ENCODE data around the gene PLA2G2F.

The PLA2G2F gene, protein sequence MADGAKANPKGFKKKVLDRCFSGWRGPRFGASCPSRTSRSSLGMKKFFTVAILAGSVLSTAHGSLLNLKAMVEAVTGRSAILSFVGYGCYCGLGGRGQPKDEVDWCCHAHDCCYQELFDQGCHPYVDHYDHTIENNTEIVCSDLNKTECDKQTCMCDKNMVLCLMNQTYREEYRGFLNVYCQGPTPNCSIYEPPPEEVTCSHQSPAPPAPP

DNA sequence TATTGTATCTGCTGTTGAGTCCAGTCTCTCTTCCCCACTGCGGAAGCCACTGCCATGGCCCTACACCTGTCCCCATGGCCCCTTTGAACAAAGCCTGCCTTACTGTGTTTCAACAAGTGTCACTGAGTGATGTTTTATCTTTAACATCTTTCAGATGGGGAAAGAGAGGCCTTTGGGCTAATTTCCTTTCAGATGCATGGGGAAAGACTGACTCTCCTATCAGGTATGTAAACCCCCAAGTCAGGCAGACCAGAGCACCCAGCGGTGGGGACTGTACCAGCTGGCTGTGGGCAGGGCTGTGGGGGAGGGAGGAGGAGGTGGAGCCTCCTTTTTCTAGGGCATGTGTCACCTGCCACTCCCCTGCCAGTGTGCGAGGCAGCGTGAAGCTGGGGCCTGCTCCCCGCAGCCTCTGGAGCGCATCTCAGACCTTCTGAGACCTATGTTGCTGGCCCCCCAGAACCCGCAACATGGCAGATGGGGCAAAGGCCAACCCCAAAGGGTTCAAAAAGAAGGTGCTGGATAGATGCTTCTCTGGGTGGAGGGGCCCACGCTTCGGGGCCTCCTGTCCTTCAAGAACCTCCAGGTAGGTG lies at the start of gene PLA2G2F:
TSS of gene PLA2G2F (plus strand) at position 363 of the 590 bp plus-strand sequence. CDS start at position 468, 105 bp downstream.
- H3K4me3 ChIP-seq (ENCODE audit: control insufficient read depth, low read depth, low read length) = no peak within 1 kb of the TSS
- DNase-seq (ENCODE audit: low read depth) = no peak
- TF ChIP-seq, protein P1, sequence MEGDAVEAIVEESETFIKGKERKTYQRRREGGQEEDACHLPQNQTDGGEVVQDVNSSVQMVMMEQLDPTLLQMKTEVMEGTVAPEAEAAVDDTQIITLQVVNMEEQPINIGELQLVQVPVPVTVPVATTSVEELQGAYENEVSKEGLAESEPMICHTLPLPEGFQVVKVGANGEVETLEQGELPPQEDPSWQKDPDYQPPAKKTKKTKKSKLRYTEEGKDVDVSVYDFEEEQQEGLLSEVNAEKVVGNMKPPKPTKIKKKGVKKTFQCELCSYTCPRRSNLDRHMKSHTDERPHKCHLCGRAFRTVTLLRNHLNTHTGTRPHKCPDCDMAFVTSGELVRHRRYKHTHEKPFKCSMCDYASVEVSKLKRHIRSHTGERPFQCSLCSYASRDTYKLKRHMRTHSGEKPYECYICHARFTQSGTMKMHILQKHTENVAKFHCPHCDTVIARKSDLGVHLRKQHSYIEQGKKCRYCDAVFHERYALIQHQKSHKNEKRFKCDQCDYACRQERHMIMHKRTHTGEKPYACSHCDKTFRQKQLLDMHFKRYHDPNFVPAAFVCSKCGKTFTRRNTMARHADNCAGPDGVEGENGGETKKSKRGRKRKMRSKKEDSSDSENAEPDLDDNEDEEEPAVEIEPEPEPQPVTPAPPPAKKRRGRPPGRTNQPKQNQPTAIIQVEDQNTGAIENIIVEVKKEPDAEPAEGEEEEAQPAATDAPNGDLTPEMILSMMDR (IDR thresholded peaks at IDR 0.05; ENCODE audit: control insufficient read depth, insufficient read depth, low read depth, low read length, missing control alignments) = no peak

DNA sequence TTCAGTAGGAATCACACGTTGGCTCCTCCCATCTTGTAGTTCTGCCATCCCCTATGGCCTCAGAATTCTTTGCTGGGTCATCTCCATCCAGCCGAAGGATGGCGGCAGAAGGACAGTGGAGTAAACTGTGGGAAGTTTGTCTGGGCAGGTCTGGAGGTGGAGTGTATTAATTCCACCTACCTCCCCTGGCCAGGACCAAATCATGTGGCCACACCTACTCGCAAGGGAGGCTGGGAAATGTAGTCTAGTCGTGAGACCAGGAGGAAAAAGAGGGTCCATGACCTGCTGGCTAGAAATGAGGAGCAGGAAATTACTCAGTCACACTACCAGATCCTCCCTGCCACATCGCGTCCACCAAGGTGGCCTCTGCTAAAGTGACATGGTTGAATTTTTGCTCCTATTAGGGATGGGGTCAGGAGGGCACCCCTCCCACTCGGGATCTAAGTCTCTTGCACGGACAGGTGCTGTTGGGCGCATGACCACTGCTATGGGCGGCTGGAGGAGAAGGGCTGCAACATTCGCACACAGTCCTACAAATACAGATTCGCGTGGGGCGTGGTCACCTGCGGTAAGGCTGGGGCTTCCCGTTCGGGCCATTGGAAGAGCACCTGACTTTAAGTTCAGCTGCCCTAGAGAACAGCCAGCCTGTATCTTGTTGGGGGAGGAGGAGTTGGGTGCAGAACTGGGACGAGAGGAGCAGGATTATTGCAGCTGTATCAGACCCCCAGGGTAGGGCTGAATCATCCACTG lies 49.6 kb upstream of the PLA2G2F start:
- TF ChIP-seq, protein P1 (IDR thresholded peaks at IDR 0.05; ENCODE audit: control insufficient read depth, insufficient read depth, low read depth, low read length, missing control alignments) = no peak
- no peak for DNase-seq (ENCODE audit: low read depth)
- H3K4me3 ChIP-seq (ENCODE audit: control insufficient read depth, low read depth, low read length) = no peak overlapping the region

DNA sequence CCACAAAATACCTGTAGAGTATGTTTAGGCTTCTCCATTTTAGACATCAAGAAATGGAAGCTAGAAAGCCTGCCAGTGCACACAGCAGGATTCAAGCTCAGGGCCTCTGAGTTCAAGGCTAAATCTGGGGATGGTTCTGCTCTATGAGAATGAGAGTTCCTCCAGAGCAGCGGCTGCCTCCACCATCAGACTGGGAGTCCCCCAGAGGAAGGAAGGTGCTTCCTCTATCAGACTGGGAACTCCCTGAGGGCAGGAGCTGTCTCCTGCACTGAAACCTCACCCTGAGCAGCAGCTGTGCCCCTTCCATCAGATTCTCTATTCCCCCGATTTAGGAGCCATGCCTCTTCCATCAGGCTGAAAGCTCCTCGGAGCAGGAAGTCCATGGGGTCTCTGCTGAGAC lies 49.0 kb upstream of the PLA2G2F start:
- no peak overlapping the region for H3K4me3 ChIP-seq (ENCODE audit: control insufficient read depth, low read depth, low read length)
- no peak for DNase-seq (ENCODE audit: low read depth)
- TF ChIP-seq, protein P1 (IDR thresholded peaks at IDR 0.05; ENCODE audit: control insufficient read depth, insufficient read depth, low read depth, low read length, missing control alignments) = no peak

DNA sequence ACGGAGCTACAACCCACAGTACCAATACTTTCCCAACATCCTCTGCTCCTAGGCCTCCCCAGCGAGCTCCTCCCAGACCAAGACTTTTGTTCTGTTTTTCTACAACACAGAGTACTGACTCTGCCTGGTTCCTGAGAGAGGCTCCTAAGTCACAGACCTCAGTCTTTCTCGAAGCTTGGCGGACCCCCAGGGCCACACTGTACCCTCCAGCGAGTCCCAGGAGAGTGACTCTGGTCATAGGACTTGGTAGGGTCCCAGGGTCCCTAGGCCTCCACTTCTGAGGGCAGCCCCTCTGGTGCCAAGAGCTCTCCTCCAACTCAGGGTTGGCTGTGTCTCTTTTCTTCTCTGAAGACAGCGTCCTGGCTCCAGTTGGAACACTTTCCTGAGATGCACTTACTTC lies 48.5 kb upstream of the PLA2G2F start:
- DNase-seq (ENCODE audit: low read depth) = no peak
- no peak overlapping the region for H3K4me3 ChIP-seq (ENCODE audit: control insufficient read depth, low read depth, low read length)
- TF ChIP-seq, protein P1 (IDR thresholded peaks at IDR 0.05; ENCODE audit: control insufficient read depth, insufficient read depth, low read depth, low read length, missing control alignments) = no peak

DNA sequence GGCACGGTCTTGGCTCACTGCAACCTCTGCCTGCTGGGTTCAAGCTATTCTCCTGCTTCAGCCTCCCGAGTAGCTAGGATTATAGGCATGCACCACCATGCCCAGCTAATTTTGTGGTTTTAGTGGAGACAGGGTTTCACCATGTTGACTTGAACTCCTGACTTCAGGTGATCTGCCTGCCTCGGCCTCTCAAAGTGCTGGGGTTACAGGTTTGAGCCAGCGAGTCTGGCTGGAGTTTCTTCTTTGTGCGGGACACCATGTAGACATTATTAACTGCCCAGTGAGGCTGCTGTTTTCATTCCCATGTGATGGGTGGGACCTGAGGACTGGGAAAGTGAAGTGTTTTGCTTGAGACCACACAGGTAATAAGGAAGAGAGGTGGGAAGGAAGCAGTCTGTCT lies 45.8 kb upstream of the PLA2G2F start:
- no peak overlapping the region for H3K4me3 ChIP-seq (ENCODE audit: control insufficient read depth, low read depth, low read length)
- DNase-seq (ENCODE audit: low read depth) = no peak
- TF ChIP-seq, protein P1 (IDR thresholded peaks at IDR 0.05; ENCODE audit: control insufficient read depth, insufficient read depth, low read depth, low read length, missing control alignments) = no peak

DNA sequence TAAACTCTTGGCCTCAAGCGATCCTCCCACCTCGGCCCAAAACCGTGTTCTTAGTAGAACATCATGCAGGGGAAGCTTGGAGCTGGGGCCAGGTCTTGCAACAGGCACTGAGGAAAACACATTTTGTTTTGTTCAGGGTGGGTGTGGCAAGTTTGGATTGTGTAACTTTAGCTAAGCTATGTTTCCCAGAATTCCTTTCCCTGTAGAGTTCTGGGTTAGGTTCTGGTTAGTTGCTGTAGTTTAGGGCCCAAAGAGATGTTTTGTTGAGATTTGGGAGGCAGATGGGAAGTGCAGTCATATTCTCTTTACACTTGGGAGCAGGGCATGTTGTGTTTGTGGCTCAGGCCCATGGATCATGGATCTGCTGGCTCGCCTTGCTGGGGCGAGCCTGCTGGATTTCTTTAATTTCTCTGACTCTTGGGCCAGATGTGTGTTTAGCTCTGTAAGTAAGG lies 45.2 kb upstream of the PLA2G2F start:
- no peak for DNase-seq (ENCODE audit: low read depth)
- no peak overlapping the region for H3K4me3 ChIP-seq (ENCODE audit: control insufficient read depth, low read depth, low read length)
- TF ChIP-seq, protein P1 (IDR thresholded peaks at IDR 0.05; ENCODE audit: control insufficient read depth, insufficient read depth, low read depth, low read length, missing control alignments) = no peak

All from AG09309 (cell line).